SK-N-MC (cell line): ENCODE results near the gene LPIN1.

Experiments
- EZH2 ChIP-seq: fragments of 200-600 bp; sonication (generic); IDR thresholded peaks from one replicate; pipeline ENCODE4 v1.6.1; 2017; ENCODE audit warnings: antibody characterized with exemption
- POLR2AphosphoS5 ChIP-seq: IDR thresholded peaks from 2 replicates; pipeline ENCODE4 v1.6.1; 2012; ENCODE audit warnings: mild to moderate bottlenecking, low read depth, low read length, borderline replicate concordance

DNA sequence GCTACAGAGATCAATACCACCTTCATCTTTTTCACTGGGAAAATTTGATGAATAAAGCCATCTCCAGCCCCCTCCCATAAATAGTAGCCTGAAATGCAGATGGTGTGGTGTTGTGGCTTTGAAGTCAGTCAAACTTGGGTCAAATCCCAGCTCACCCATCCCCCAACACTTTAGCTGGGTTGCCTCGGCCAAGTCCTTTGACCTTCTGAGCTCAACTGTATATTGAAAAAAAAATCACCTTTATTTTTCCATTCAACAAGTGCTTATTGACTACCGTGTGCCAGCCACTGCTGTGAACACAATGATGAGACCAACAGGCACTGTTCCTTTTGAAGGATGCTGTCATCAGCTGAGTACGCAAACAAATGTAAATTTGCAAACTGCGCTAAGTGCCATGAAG lies 41.4 kb upstream of the LPIN1 start:
- TF ChIP-seq EZH2 (no peak), POLR2AphosphoS5 (no peak)
